Measurements from ENCODE around the gene CNIH3.

DNA sequence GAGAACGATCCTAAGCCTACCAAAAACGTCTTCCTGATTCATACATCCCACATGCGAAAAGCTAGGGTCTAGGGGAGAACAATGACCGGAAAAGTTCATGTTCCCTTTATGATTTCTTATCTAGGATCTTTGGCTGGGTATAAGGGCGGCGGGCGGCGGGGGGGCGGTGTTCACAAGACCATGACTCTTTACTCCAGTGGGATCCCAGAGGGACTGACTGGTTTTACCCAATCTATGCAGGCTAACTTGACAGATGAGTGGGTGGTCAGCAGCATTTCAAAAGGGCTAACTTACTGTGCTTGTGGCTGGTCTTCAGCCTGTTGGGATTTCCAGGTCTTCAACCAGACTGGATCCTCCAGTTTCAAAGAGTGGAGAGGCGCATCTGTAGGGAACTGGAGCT is 40.3 kb downstream of the CNIH3 start:
- TF ChIP-seq, protein P1, sequence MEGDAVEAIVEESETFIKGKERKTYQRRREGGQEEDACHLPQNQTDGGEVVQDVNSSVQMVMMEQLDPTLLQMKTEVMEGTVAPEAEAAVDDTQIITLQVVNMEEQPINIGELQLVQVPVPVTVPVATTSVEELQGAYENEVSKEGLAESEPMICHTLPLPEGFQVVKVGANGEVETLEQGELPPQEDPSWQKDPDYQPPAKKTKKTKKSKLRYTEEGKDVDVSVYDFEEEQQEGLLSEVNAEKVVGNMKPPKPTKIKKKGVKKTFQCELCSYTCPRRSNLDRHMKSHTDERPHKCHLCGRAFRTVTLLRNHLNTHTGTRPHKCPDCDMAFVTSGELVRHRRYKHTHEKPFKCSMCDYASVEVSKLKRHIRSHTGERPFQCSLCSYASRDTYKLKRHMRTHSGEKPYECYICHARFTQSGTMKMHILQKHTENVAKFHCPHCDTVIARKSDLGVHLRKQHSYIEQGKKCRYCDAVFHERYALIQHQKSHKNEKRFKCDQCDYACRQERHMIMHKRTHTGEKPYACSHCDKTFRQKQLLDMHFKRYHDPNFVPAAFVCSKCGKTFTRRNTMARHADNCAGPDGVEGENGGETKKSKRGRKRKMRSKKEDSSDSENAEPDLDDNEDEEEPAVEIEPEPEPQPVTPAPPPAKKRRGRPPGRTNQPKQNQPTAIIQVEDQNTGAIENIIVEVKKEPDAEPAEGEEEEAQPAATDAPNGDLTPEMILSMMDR (IDR thresholded peaks at IDR 0.05) = no peak
- TF ChIP-seq POLR2AphosphoS5 (IDR thresholded peaks at IDR 0.05) (no peak), POLR2A (IDR thresholded peaks at IDR 0.05) (no peak)

Data from breast epithelium (tissue), 3 donors.